ENCODE measurements around the gene CPHXL2.

DNA sequence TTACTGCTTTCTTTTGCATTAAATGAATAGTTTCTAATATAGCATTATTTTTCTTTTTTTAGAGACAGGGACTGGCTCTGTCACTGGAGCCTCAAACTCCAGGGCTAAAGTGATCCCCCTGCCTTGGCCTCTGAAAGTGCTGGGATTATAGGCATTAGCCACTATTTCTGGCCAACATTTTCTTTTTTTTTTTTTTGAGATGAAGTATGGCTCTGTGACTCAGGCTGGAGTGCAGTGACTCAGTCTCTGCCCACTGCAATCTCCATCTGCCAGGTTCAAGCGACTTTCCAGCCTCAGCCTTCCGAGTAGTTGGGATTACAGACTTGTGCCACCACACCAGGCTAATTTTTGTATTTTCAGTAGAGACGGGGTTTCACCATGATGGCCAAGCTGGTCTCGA lies 26.5 kb upstream of the CPHXL2 start:
- TF ChIP-seq, protein P1, sequence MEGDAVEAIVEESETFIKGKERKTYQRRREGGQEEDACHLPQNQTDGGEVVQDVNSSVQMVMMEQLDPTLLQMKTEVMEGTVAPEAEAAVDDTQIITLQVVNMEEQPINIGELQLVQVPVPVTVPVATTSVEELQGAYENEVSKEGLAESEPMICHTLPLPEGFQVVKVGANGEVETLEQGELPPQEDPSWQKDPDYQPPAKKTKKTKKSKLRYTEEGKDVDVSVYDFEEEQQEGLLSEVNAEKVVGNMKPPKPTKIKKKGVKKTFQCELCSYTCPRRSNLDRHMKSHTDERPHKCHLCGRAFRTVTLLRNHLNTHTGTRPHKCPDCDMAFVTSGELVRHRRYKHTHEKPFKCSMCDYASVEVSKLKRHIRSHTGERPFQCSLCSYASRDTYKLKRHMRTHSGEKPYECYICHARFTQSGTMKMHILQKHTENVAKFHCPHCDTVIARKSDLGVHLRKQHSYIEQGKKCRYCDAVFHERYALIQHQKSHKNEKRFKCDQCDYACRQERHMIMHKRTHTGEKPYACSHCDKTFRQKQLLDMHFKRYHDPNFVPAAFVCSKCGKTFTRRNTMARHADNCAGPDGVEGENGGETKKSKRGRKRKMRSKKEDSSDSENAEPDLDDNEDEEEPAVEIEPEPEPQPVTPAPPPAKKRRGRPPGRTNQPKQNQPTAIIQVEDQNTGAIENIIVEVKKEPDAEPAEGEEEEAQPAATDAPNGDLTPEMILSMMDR (IDR thresholded peaks at IDR 0.05): no peak
- TF ChIP-seq EZH2 (IDR thresholded peaks at IDR 0.05; ENCODE audit: borderline replicate concordance, insufficient read depth, low read depth, low read length, poor library complexity, severe bottlenecking): no peak

All from B cell (primary cell).